GM21576 (cell line): ENCODE data around the gene PXN.
"Not testable (repeated sequence)": the region's sequence is repeated elsewhere in the genome, so short reads cannot be mapped to it uniquely, and the experiment has no call there.

ENCODE experiments used
- ATAC-seq: cut with Tn5 transposase; IDR thresholded peaks from one replicate; pipeline ENCODE4 v1.9.1; 2021; ENCODE audit warnings: mild to moderate bottlenecking, moderate library complexity; ENCODE audit not compliant: unreplicated experiment

PXN gene

GRCh38 chr12:120211904-120212283 lies 53.6 kb downstream of the PXN start:
- no peak for ATAC-seq

DNA sequence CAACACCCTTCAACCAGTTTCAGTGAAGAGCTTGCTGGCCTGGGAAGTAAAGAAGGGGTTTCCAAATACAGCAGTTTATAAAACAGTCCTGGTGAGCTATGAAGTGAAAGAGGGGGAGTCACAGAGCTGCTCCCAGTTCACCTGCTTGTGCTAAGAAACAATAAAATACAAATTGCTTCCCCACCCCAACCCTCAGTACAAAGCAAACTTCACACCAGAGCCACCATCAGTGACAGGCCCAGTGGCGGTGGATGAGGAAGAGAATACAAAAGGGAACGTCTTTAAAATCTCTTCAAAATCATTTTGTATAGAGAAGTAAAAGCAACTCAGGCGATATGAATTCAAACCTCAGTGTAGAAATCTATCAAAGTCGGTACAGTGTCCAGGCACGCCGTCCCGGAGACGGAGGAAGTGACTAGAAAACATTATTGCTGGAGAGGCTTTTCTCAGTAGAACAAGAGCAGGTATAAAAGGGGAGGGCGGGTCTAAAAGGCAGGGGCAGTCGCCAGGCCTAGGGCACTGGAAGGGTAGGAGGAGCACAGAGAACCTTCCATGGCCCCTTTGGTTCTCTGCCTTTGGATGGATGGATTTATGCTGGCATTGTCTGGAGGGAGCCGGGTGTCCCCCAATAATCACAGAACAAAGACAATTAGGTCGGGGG lies 54.2 kb downstream of the PXN start:
- ATAC-seq: no peak

DNA sequence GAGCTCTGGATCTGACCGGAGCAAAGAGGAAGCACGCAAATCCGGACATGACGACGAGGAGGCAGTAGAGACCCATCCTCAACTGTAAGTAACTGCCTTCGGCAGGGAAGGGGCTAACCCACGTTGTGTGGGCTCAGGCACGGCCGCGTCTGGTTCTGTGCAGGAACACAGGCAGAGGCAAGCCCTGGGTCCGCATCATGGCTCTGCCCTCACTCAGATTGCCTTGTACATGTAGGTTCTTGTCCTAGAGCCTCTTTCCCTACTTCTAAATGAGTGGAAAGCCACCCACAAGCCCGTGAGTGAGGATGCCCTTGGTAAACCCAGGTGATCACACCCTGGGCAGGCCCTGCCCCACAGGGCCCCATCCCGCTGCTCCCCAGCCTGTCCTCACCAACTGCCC lies 55.7 kb downstream of the PXN start:
- no peak for ATAC-seq

GRCh38 chr12:120207227-120207626 lies 58.3 kb downstream of the PXN start:
- no peak for ATAC-seq

DNA sequence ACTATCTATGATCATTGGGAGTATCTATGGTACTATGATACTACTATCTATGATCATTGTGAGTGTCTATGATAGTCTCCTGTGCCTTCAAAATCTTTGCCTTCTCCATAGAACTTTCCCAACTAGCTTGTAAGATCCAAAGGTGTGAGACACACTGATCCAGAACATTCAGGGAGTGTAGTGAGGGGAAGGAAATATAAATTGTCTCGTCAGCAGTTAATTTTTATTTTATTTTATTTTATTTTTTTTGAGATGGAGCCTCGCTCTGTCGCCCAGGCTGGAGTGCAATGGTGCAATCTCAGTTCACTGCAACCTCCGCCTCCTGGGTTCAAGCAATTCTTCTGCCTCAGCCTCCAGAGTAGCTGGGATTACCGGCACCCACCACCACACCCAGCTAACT lies 58.7 kb downstream of the PXN start:
- not testable (repeated sequence) for ATAC-seq

DNA sequence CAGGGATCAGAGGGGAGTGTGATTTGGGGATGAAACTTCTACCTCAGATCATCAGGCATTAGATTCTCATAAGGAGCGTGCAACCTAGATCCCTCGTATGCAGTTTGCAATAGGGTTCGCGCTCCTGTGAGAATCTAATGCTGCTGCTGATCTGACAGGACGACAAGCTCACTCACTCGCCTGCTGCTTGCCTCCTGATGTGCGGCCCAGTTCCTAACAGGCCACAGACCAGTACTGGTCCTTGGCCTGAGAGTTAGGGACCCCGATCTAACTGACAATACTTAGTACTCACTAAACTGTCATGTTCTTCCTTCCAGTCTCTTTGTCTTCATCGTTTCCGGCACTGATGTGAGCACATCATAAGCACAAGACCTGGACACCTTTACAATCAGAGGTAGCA lies 59.3 kb downstream of the PXN start:
- no peak for ATAC-seq

DNA sequence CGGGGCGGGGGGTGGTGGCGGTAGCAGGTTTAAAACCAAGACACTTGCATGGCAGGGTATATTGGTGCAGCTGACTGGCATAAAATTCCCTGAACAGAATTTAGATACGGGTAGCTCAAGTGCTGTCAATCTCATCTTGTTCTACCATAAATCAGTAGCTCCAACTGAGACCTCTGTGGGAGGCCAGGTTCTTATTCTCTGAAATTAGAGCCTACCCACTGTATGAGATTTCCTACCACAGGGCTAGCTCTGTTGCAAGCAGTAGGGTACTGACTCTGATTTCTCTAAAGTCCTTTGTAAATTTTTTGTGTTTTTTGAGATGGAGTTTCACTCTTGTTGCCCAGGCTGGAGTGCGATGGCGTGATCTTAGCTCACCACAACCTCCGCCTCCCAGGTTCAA lies 61.4 kb downstream of the PXN start:
- no peak for ATAC-seq

- ATAC-seq: no peak
Measured at GRCh38 chr12:120200364-120200800, 65.1 kb downstream of the PXN start.

DNA sequence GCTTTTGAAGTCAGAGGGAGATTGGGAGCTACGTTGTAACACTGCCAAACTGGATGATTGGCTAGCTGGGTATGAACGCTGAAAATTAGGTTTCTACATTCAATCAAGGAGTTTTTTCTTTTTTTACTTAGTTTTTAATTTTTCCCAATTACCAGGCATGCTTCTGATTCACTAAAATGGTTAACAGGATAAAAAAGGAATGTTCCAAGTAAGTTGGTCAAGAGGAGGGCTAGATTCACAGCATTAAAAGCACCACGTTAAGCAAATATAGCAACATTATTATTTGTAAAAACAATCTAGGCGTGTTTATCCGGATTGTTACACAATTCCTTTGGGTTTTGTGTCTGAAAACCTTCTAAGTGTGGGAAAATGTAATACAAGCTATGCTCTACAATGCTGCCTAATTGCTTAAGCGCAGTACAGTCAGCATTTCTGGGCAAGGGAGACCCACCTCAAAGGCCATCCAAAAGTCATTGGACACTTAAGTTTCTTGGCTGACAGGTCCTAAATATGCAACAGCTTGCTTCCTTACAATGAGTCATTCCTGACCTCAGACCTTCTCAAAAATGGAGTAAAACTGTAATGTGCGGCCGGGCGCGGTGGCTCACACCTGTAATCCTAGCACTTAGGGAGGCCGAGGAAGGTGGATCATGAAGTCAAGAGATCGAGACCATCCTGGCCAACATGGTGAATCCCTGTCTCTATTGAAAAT lies 65.8 kb downstream of the PXN start:
- no peak for ATAC-seq

- no peak for ATAC-seq
Measured at GRCh38 chr12:120199025-120199424, 66.5 kb downstream of the PXN start.

GRCh38 chr12:120197542-120197887 lies 68.0 kb downstream of the PXN start:
- ATAC-seq: no peak

DNA sequence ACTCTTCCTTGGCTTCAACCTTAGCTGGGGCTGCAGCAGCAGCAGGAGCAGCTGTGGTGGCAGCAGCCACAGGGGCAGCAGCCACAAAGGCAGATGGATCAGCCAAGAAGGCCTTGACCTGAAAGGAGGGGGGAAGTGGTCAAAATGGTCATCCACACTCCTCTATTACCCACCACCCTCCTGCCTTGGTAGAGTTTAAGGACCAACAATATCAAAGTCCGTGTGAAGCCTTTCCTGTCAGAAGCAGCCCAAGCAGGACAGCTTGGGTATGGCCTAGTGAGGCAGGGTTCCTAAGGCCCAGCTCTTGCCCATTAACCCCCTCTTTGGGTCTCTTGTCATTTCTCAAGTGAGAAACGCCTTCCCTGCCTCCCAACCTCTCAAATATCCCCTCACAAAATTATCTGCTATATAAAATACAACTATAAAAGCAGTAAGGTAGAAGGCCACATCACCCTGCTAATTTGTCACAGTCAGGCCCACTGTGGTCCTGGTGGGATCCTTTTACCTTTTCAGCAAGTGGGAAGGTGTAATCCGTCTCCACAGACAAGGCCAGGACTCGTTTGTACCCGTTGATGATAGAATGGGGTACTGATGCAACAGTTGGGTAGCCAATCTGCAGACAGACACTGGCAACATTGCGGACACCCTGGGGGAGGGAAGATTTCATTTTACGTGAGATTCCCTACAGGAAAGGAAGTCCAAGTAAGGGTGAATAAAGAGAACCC lies 68.6 kb downstream of the PXN start:
- ATAC-seq: not testable (repeated sequence)

GRCh38 chr12:120196363-120196762 lies 69.2 kb downstream of the PXN start:
- no peak for ATAC-seq

DNA sequence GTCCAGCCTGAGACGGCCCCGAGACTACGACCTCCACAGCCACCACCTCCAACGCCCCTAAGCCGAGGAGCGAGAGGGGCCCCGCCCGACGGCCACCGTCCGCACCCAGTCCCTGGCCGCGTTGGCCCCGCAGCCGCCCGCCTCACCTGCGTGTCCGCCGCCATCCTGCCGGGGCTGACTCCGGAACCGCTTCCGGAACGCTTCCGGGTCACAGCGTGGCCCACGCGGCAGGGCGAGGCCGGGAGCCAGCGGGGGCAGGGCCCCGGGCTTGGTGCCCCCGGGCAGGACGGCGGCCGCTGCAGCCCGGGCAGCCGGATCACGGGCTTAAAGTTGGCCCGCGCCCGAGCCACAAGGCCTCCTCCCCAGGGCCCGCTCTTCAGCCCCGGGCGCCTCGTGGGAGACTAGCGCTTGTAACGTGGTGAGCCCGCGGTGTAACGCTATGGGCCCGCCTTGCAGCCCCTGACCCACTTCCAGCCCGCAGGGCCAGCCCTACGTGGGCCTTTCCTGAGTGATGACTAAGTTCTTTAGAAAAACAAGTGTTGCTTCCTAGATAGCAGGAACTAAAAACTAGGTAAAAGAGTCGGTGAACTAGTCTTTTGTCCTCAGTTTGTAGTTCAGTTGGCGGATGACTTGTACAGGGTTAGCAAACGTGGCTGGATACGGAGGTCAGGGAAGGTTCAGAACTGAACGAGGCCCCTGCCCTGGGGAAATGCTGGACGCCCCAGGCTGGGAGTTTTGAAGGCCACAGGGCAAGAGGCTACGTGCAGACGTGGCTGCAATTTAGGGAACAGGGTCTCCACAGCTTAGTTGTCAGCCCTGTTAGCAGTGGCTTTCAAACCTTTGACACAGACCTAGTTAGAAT lies 70.8 kb downstream of the PXN start, which contains the start of gene GCN1:
Gene GCN1 (minus strand): TSS at position 182 of the 862 bp plus-strand sequence. CDS start 18 bp downstream, at position 164.
- peak; percentile 55 for ATAC-seq

DNA sequence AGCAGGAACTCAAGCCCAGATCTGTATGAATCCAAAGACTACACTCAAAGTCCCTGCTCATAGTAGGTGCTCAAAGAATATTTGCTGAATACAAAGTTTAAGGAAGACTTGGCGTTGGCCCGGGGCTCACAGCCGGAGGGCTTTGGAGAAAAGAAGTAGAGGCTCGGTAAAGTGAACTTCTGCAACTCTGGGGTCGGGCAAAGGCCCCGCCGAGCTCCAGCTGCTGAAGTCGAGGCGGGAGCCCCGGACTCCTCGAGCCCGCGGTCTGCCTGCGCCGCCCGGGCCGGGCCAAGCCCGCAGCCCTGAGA lies 71.3 kb downstream of the PXN start:
- no peak for ATAC-seq

DNA sequence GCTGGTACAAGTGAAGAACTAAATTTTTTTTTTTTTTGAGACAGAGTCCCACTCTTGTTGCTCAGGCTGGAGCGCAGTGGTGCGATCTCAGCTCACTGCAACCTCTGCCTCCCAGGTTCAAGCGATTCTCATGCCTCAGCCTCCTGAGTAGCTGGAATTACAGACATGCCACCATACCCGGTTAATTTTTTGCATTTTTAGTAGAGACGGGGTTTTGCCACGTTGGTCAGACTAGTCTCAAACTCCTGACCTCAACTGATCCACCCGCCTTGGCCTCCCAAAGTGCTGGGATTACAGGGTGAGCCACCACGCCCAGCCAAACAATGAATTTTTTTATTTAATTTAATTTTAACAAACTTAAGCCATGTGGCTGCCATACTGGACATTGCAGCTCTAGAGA lies 72.2 kb downstream of the PXN start:
- ATAC-seq: not testable (repeated sequence)

DNA sequence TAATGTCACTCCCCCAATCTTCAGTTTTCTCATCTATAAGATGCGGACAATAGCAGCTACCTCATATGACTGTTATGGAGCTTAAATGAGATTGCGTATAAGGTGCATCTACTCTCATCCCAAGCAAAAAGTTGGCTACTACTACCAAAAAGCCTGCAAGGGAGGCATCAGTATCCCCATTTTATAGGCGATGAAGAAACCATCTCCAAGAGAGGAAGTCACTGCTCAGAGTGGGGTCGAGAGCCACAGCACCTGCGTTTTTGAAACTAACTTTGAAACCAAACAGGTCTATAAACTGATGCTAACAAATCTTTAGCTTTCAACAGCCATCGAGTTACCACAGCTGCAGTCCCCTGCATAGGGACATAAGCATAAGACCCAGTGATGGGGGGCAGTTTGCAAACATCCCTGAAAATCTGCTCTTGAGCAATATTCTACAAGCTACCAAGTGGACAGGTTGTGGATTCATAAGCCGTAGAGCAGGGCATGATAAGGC lies 74.5 kb downstream of the PXN start:
- no peak for ATAC-seq

- ATAC-seq: no peak
Measured at GRCh38 chr12:120190386-120190785, 75.1 kb downstream of the PXN start.

DNA sequence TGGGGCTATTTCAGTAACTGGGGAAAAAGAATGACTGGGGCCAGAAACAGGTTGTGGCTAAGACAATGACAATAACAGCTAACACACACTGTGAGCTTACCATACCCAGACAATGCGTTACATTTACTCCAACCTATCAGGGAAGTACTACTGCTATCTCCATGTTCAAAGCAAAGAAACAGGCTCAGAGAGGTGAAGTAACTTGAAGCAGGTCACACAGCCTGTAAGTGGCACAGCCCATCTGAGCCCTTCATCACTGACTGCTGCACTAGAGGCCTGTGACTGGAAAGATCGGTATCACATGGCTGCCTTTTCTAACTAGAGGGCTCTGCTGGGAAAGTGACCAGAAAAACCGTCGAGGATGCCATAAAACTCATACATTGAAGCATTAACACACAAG lies 78.9 kb downstream of the PXN start:
- ATAC-seq: no peak

GRCh38 chr12:120183211-120183631 lies 82.3 kb downstream of the PXN start:
- ATAC-seq: no peak
